Memory B cell (primary cell): Measurements from ENCODE around the gene PARP11.
"Not testable (repeated sequence)": the region's sequence is repeated elsewhere in the genome, so short reads cannot be mapped to it uniquely, and the experiment has no call there.

Experiments used
- ATAC-seq: fragments of 150-1000 bp; cut with Tn5 transposase; 2 replicates; pipeline ENCODE4 v1.10.0; 2021; ENCODE audit warnings: low read depth, mild to moderate bottlenecking, moderate library complexity
- DNase-seq, 2 donors: peaks; one replicate each; pipeline ENCODE4 v3.0.0; 2022; ENCODE audit warnings: low spot score in 2 of 2
- H3K27ac Mint-ChIP-seq: one replicate; pipeline ENCODE4 v1.8.0; 2022; ENCODE audit warnings: mild to moderate bottlenecking, moderate library complexity, mixed read lengths
- H3K27me3 Mint-ChIP-seq: one replicate; pipeline ENCODE4 v1.8.0; 2022; ENCODE audit warnings: mixed read lengths
- H3K36me3 Mint-ChIP-seq: one replicate; pipeline ENCODE4 v1.8.0; 2022; ENCODE audit warnings: mild to moderate bottlenecking, mixed read lengths
- H3K4me1 Mint-ChIP-seq: one replicate; pipeline ENCODE4 v1.8.0; 2022; ENCODE audit warnings: mixed read lengths
- H3K4me3 Mint-ChIP-seq: one replicate; pipeline ENCODE4 v1.8.0; 2022; ENCODE audit warnings: mild to moderate bottlenecking, moderate library complexity, mixed read lengths
- H3K9me3 Mint-ChIP-seq: one replicate; pipeline ENCODE4 v1.8.0; 2022; ENCODE audit warnings: mixed read lengths

The PARP11 gene

GRCh38 chr12:3863756-3864155 lies 9.4 kb downstream of the PARP11 start:
- Mint-ChIP-seq H3K4me1 (peaks cover 5% of the 10 kb centered on the region), H3K36me3 (peaks cover 41% of the 10 kb centered on the region), H3K4me3 (no peak overlapping the region), H3K27ac (no peak overlapping the region), H3K9me3 (peaks cover 11% of the 10 kb centered on the region), H3K27me3 (no peaks in the 10 kb centered on the region)
- DNase-seq (no peak), ATAC-seq (no peak)

- H3K27me3 Mint-ChIP-seq, result no peaks in the 10 kb centered on the region
- H3K27ac Mint-ChIP-seq, result peak overlapping the region; percentile 19
- ATAC-seq, result no peak
- H3K9me3 Mint-ChIP-seq, result peaks cover 7% of the 10 kb centered on the region
- H3K4me1 Mint-ChIP-seq, result peaks cover 28% of the 10 kb centered on the region
- DNase-seq, result no peak
- peaks cover 22% of the 10 kb centered on the region for H3K36me3 Mint-ChIP-seq
- H3K4me3 Mint-ChIP-seq, result no peak overlapping the region
Measured at GRCh38 chr12:3842517-3842916, 30.7 kb downstream of the PARP11 start.

GRCh38 chr12:3841783-3842182 lies 31.4 kb downstream of the PARP11 start:
- Mint-ChIP-seq H3K27ac (peak overlapping the region; percentile 19), H3K36me3 (peaks cover 15% of the 10 kb centered on the region)

GRCh38 chr12:3840833-3841232 lies 32.4 kb downstream of the PARP11 start:
- DNase-seq, ATAC-seq, H3K27ac Mint-ChIP-seq, H3K27me3 Mint-ChIP-seq, H3K4me3 Mint-ChIP-seq, H3K9me3 Mint-ChIP-seq: not testable (repeated sequence)
- Mint-ChIP-seq H3K4me1 (peaks cover 43% of the 10 kb centered on the region), H3K36me3 (peaks cover 16% of the 10 kb centered on the region)

More at GRCh38 chr12:3841783-3842182, 31.4 kb downstream of the PARP11 start:
- Mint-ChIP-seq H3K4me3 (no peak overlapping the region), H3K27me3 (no peaks in the 10 kb centered on the region), H3K9me3 (peaks cover under 1% of the 10 kb centered on the region), H3K4me1 (peaks cover 33% of the 10 kb centered on the region)
- ATAC-seq (no peak), DNase-seq (no peak)

GRCh38 chr12:3839745-3840144 lies 33.5 kb downstream of the PARP11 start:
- H3K9me3 Mint-ChIP-seq, ATAC-seq, H3K27ac Mint-ChIP-seq, DNase-seq, H3K27me3 Mint-ChIP-seq: not testable (repeated sequence)
- Mint-ChIP-seq H3K4me1 (peaks cover 43% of the 10 kb centered on the region), H3K36me3 (peaks cover 16% of the 10 kb centered on the region), H3K4me3 (peak overlapping the region; percentile 63)

GRCh38 chr12:3838701-3839548 lies 34.3 kb downstream of the PARP11 start:
- not testable (repeated sequence) for H3K27me3 Mint-ChIP-seq, H3K9me3 Mint-ChIP-seq
- Mint-ChIP-seq H3K4me1 (peaks cover 41% of the 10 kb centered on the region), H3K4me3 (peak overlapping the region; percentile 85), H3K27ac (peak overlapping the region; percentile 59), H3K36me3 (peaks cover 16% of the 10 kb centered on the region)
- peak; percentile 15 to 23 for DNase-seq
- peak; percentile 75 for ATAC-seq

GRCh38 chr12:3838076-3838475 lies 35.1 kb downstream of the PARP11 start:
- Mint-ChIP-seq H3K27ac (peak overlapping the region; percentile 59), H3K4me3 (peak overlapping the region; percentile 85), H3K4me1 (peaks cover 35% of the 10 kb centered on the region)

GRCh38 chr12:3837049-3837448 lies 36.1 kb downstream of the PARP11 start:
- DNase-seq, result no peak
- H3K4me3 Mint-ChIP-seq, result peak overlapping the region; percentile 52
- no peaks in the 10 kb centered on the region for H3K9me3 Mint-ChIP-seq
- no peaks in the 10 kb centered on the region for H3K27me3 Mint-ChIP-seq
- peaks cover 15% of the 10 kb centered on the region for H3K36me3 Mint-ChIP-seq
- H3K27ac Mint-ChIP-seq, result peak overlapping the region; percentile 15
- no peak for ATAC-seq
- peaks cover 33% of the 10 kb centered on the region for H3K4me1 Mint-ChIP-seq

More at GRCh38 chr12:3838076-3838475, 35.1 kb downstream of the PARP11 start:
- ATAC-seq (peak; percentile 53), DNase-seq (no peak)
- no peaks in the 10 kb centered on the region for H3K9me3 Mint-ChIP-seq
- peaks cover 16% of the 10 kb centered on the region for H3K36me3 Mint-ChIP-seq
- no peaks in the 10 kb centered on the region for H3K27me3 Mint-ChIP-seq

- DNase-seq (no peak), ATAC-seq (no peak)
- H3K36me3 Mint-ChIP-seq, result peaks cover 11% of the 10 kb centered on the region
- peak overlapping the region; percentile 46 for H3K4me3 Mint-ChIP-seq
- peak overlapping the region; percentile 15 for H3K27ac Mint-ChIP-seq
- H3K9me3 Mint-ChIP-seq, result no peaks in the 10 kb centered on the region
- peaks cover 32% of the 10 kb centered on the region for H3K4me1 Mint-ChIP-seq
- no peaks in the 10 kb centered on the region for H3K27me3 Mint-ChIP-seq
Measured at GRCh38 chr12:3836641-3837040, 36.6 kb downstream of the PARP11 start.

- Mint-ChIP-seq H3K9me3 (no peaks in the 10 kb centered on the region), H3K36me3 (peaks cover 7% of the 10 kb centered on the region), H3K27me3 (no peaks in the 10 kb centered on the region), H3K27ac (no peak overlapping the region), H3K4me1 (peaks cover 30% of the 10 kb centered on the region), H3K4me3 (no peak overlapping the region)
- ATAC-seq (no peak), DNase-seq (no peak)
Measured at GRCh38 chr12:3835914-3836313, 37.3 kb downstream of the PARP11 start.

GRCh38 chr12:3834774-3835173 lies 38.4 kb downstream of the PARP11 start:
- no peaks in the 10 kb centered on the region for H3K9me3 Mint-ChIP-seq
- ATAC-seq (no peak), DNase-seq (no peak)
- H3K4me1 Mint-ChIP-seq, result peaks cover 30% of the 10 kb centered on the region
- H3K27ac Mint-ChIP-seq, result no peak overlapping the region
- no peak overlapping the region for H3K4me3 Mint-ChIP-seq
- peaks cover 7% of the 10 kb centered on the region for H3K36me3 Mint-ChIP-seq
- no peaks in the 10 kb centered on the region for H3K27me3 Mint-ChIP-seq

GRCh38 chr12:3833670-3834310 lies 39.4 kb downstream of the PARP11 start:
- peaks cover 7% of the 10 kb centered on the region for H3K36me3 Mint-ChIP-seq
- H3K4me3 Mint-ChIP-seq, result no peak overlapping the region
- no peak overlapping the region for H3K27ac Mint-ChIP-seq
- H3K9me3 Mint-ChIP-seq, result no peaks in the 10 kb centered on the region
- no peak for DNase-seq
- no peak for ATAC-seq
- peaks cover 28% of the 10 kb centered on the region for H3K4me1 Mint-ChIP-seq
- H3K27me3 Mint-ChIP-seq, result no peaks in the 10 kb centered on the region

- ATAC-seq (no peak), DNase-seq (no peak)
- H3K4me3 Mint-ChIP-seq, result no peak overlapping the region
- no peaks in the 10 kb centered on the region for H3K9me3 Mint-ChIP-seq
- peaks cover 21% of the 10 kb centered on the region for H3K4me1 Mint-ChIP-seq
- no peak overlapping the region for H3K27ac Mint-ChIP-seq
- H3K36me3 Mint-ChIP-seq, result peaks cover 6% of the 10 kb centered on the region
- no peaks in the 10 kb centered on the region for H3K27me3 Mint-ChIP-seq
Measured at GRCh38 chr12:3832738-3833137, 40.5 kb downstream of the PARP11 start.

- Mint-ChIP-seq H3K4me1 (no peaks in the 10 kb centered on the region), H3K4me3 (no peak overlapping the region), H3K9me3 (no peaks in the 10 kb centered on the region), H3K27ac (no peak overlapping the region), H3K27me3 (no peaks in the 10 kb centered on the region), H3K36me3 (peaks cover 14% of the 10 kb centered on the region)
- no peak for ATAC-seq
- DNase-seq, result no peak
Measured at GRCh38 chr12:3828888-3829287, 44.3 kb downstream of the PARP11 start.
